22Rv1 (cell line): ENCODE measurements around the gene LIN7C.
A peak's percentile ranks its signal among the peaks of the same experiment; 100 is the strongest.
"Not testable (repeated sequence)": the region's sequence is repeated elsewhere in the genome, so short reads cannot be mapped to it uniquely, and the experiment has no call there.

Experiments
- H3K27ac ChIP-seq: fragments of 450-650 bp; 2 replicates; pipeline ENCODE4 v1.5.1; 2017
- CTCF ChIP-seq: fragments of 450-650 bp; IDR thresholded peaks from 2 replicates; pipeline ENCODE4 v1.5.1; 2017; ENCODE audit warnings: mild to moderate bottlenecking
- ZFX ChIP-seq: fragments of 450-650 bp; IDR thresholded peaks from 2 replicates; pipeline ENCODE4 v1.6.1; 2017; ENCODE audit warnings: antibody characterized with exemption, borderline replicate concordance

The LIN7C gene

GRCh38 chr11:27456795-27457329, 49.7 kb downstream of the LIN7C start:
- TF ChIP-seq CTCF (no peak), ZFX (no peak)
- peak overlapping the region; percentile 67 for H3K27ac ChIP-seq

GRCh38 chr11:27456140-27456794, 50.3 kb downstream of the LIN7C start:
- TF ChIP-seq CTCF (no peak), ZFX (no peak)
- H3K27ac ChIP-seq: peak overlapping the region; percentile 67

- TF ChIP-seq CTCF (no peak), ZFX (no peak)
- H3K27ac ChIP-seq: peak overlapping the region; percentile 67
These were observed 50.9 kb downstream of the LIN7C start for GRCh38 chr11:27455667-27456066.

- H3K27ac ChIP-seq: no peak overlapping the region
- no peak for TF ChIP-seq CTCF
- no peak for TF ChIP-seq ZFX
These were observed 52.9 kb downstream of the LIN7C start for GRCh38 chr11:27453701-27454100.

- no peak for TF ChIP-seq CTCF
- no peak for TF ChIP-seq ZFX
- H3K27ac ChIP-seq: no peak overlapping the region
These were observed 54.4 kb downstream of the LIN7C start for GRCh38 chr11:27452147-27452546.

- H3K27ac ChIP-seq: no peak overlapping the region
These were observed 55.2 kb downstream of the LIN7C start for GRCh38 chr11:27451244-27451965.

GRCh38 chr11:27448184-27448540, 58.4 kb downstream of the LIN7C start:
- not testable (repeated sequence) for H3K27ac ChIP-seq

More at GRCh38 chr11:27451244-27451965, 55.2 kb downstream of the LIN7C start:
- no peak for TF ChIP-seq ZFX
- no peak for TF ChIP-seq CTCF
